ENCODE results near the gene USP17L28. TPM values are rescaled to one million over a fixed set of nuclear protein-coding genes. Genes with fewer than 3 reads are reported as not detected.
"Not testable (repeated sequence)": the region's sequence is repeated elsewhere in the genome, so short reads cannot be mapped to it uniquely, and the experiment has no call there.

USP17L28 gene
- total RNA-seq, 3 donors from 2014 or later (not counting 1 experiment from before 2014, with no cell fraction given): not detected

DNA sequence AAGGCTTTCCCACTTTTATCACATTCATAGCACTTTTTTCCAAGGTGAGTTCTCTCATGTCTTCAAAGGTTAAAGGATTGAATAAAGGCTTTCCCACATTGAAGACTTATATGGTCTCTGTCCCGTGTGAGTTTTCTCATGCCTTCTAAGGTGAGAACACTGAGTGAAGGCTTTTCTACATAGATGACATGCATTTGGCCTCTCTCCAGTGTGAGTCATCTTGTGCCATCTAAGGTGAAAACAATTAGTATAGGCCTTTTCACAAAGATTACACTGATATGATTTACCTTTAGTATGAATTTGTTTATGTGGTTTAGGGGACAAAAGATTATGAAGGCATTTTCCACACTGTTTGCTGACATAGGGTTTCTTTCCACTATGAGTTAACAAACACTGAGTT lies 35.4 kb downstream of the USP17L28 start:
- Mint-ChIP-seq H3K27me3 (ENCODE audit: low read depth in 2 of 2) (peaks cover 5 to 12% of the 10 kb centered on the region in 2 donors), H3K4me1 (peaks cover 0 to 4% of the 10 kb centered on the region in 2 donors), H3K27ac (no peak overlapping the region), H3K36me3 (no peaks in the 10 kb centered on the region), H3K9me3 (no peaks in the 10 kb centered on the region), H3K4me3 (no peak overlapping the region)
- TF ChIP-seq, protein P1, sequence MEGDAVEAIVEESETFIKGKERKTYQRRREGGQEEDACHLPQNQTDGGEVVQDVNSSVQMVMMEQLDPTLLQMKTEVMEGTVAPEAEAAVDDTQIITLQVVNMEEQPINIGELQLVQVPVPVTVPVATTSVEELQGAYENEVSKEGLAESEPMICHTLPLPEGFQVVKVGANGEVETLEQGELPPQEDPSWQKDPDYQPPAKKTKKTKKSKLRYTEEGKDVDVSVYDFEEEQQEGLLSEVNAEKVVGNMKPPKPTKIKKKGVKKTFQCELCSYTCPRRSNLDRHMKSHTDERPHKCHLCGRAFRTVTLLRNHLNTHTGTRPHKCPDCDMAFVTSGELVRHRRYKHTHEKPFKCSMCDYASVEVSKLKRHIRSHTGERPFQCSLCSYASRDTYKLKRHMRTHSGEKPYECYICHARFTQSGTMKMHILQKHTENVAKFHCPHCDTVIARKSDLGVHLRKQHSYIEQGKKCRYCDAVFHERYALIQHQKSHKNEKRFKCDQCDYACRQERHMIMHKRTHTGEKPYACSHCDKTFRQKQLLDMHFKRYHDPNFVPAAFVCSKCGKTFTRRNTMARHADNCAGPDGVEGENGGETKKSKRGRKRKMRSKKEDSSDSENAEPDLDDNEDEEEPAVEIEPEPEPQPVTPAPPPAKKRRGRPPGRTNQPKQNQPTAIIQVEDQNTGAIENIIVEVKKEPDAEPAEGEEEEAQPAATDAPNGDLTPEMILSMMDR (IDR thresholded peaks at IDR 0.05): no peak
- Histone ChIP-seq H3K36me3 (ENCODE audit: control insufficient read depth, insufficient read depth, low read length) (no peaks in the 10 kb centered on the region), H3K9me3 (ENCODE audit: control insufficient read depth, insufficient read depth, low read length) (no peaks in the 10 kb centered on the region), H3K27ac (ENCODE audit: low read length) (no peak overlapping the region), H3K4me1 (ENCODE audit: control insufficient read depth, insufficient read depth, low read length) (peaks cover 3% of the 10 kb centered on the region), H3K27me3 (ENCODE audit: control insufficient read depth, insufficient read depth, low read length) (no peaks in the 10 kb centered on the region), H3K4me3 (ENCODE audit: low read length) (no peak overlapping the region)
- DNase-seq (no peak), ATAC-seq (no peak)
- WGBS (ENCODE audit: insufficient coverage): 67% methylated on average over 1 of the region's 1 CpG
- intact Hi-C loops (cut with micrococcal nuclease): no loop called here

- ATAC-seq; H3K4me3 Mint-ChIP-seq; H3K4me1 ChIP-seq (ENCODE audit: control insufficient read depth, insufficient read depth, low read length); H3K9me3 ChIP-seq (ENCODE audit: control insufficient read depth, insufficient read depth, low read length); intact Hi-C loops (cut with micrococcal nuclease); H3K27me3 Mint-ChIP-seq (ENCODE audit: low read depth in 2 of 2); H3K36me3 ChIP-seq (ENCODE audit: control insufficient read depth, insufficient read depth, low read length); H3K9me3 Mint-ChIP-seq; H3K27ac Mint-ChIP-seq; H3K27me3 ChIP-seq (ENCODE audit: control insufficient read depth, insufficient read depth, low read length); DNase-seq; H3K36me3 Mint-ChIP-seq; H3K4me3 ChIP-seq (ENCODE audit: low read length); H3K27ac ChIP-seq (ENCODE audit: low read length); H3K4me1 Mint-ChIP-seq: not testable (repeated sequence)
- WGBS (ENCODE audit: insufficient coverage): 50% methylated on average over 2 of the region's 2 CpGs
Measured at GRCh38 chr4:9389001-9389400, 40.3 kb downstream of the USP17L28 start.

Other genes starting within 250 kb of the USP17L28 start
- not detected for gene FAM90A26, start 178.5 kb upstream of the USP17L28 start, total RNA-seq
- gene USP17L10, start 138.2 kb upstream of the USP17L28 start, total RNA-seq: not detected
- not detected for gene USP17L11, start 133.5 kb upstream of the USP17L28 start, total RNA-seq
- not detected for gene USP17L12, start 128.7 kb upstream of the USP17L28 start, total RNA-seq
- not detected for gene USP17L13, start 124.0 kb upstream of the USP17L28 start, total RNA-seq
- not detected for gene USP17L15, start 114.5 kb upstream of the USP17L28 start, total RNA-seq
- not detected for gene USP17L17, start 105.0 kb upstream of the USP17L28 start, total RNA-seq
- gene USP17L18, start 100.3 kb upstream of the USP17L28 start, total RNA-seq: not detected
- not detected for gene USP17L19, start 95.5 kb upstream of the USP17L28 start, total RNA-seq
- gene USP17L20, start 90.8 kb upstream of the USP17L28 start, total RNA-seq: not detected
- not detected for gene USP17L21, start 86.0 kb upstream of the USP17L28 start, total RNA-seq
- gene USP17L22, start 81.3 kb upstream of the USP17L28 start, total RNA-seq: not detected
- gene USP17L24, start 23.7 kb upstream of the USP17L28 start, total RNA-seq: not detected
- gene USP17L25, start 19.0 kb upstream of the USP17L28 start, total RNA-seq: not detected
- not detected for gene USP17L26, start 14.2 kb upstream of the USP17L28 start, total RNA-seq
- not detected for gene USP17L5, start 9.5 kb upstream of the USP17L28 start, total RNA-seq
- not detected for gene USP17L27, start 4.7 kb upstream of the USP17L28 start, total RNA-seq
- gene USP17L29, start 4.7 kb downstream of the USP17L28 start, total RNA-seq: not detected
- gene USP17L30, start 14.2 kb downstream of the USP17L28 start, total RNA-seq: not detected
- not detected for gene DEFB131A, start 95.5 kb downstream of the USP17L28 start, total RNA-seq